Adrenal gland (tissue), 5 donors: ENCODE data around the gene ECT2L.

Source experiments
- POLR2A ChIP-seq, 2 donors: fragments of 450-650 bp; IDR thresholded peaks; one replicate each; pipeline ENCODE4 v1.6.1; 2017; ENCODE audit warnings: antibody characterized with exemption in 2 of 2, mild to moderate bottlenecking in 2 of 2, moderate library complexity in 1 of 2
- TF ChIP-seq, protein P1 (sequence below), 6 experiments: fragments of 450-650 bp in 4 of 6; fragments of 200-600 bp in 2 of 6; sonication (generic) in 1 of 6; IDR thresholded peaks; 1 replicate in 5 of 6; 2 replicates in 1 of 6; pipeline versions ENCODE4 v1.5.1 to v1.8.0; 2016 to 2021; ENCODE audit warnings: antibody characterized with exemption in 6 of 6, mild to moderate bottlenecking in 2 of 6, moderate library complexity in 1 of 6
- donor health status: DM: no; HTN: no; CAD: no.

DNA sequence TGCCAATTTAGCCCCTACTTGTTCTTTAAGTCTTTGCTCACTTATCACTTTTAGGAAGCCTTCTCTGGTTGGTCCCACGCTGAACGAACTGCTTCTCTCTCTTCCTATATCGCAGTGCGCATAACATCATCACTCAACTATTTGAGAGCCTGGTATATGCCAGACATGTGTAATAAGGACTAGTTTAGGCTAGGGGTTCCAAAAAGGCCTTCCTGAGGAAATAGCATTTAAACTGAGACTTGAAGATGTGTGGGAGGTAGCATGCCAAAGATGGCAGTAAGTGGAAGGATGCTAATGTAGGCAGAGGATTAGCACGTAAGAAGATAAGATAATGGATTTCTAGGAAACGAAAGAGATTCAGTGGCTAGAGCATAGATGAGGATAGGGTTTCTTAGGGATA lies 17.6 kb upstream of the ECT2L start:
- TF ChIP-seq, protein P1, sequence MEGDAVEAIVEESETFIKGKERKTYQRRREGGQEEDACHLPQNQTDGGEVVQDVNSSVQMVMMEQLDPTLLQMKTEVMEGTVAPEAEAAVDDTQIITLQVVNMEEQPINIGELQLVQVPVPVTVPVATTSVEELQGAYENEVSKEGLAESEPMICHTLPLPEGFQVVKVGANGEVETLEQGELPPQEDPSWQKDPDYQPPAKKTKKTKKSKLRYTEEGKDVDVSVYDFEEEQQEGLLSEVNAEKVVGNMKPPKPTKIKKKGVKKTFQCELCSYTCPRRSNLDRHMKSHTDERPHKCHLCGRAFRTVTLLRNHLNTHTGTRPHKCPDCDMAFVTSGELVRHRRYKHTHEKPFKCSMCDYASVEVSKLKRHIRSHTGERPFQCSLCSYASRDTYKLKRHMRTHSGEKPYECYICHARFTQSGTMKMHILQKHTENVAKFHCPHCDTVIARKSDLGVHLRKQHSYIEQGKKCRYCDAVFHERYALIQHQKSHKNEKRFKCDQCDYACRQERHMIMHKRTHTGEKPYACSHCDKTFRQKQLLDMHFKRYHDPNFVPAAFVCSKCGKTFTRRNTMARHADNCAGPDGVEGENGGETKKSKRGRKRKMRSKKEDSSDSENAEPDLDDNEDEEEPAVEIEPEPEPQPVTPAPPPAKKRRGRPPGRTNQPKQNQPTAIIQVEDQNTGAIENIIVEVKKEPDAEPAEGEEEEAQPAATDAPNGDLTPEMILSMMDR (IDR thresholded peaks at IDR 0.05), result no peak
- TF ChIP-seq POLR2A (IDR thresholded peaks at IDR 0.05), result no peak
